Activated T-cell treated with anti-CD3 and anti-CD28 coated beads, Interleukin-2, amount 50 U/mL, for 72 hours (primary cell): Measurements from ENCODE around the gene GSKIP. TPM values are rescaled to one million over a fixed set of nuclear protein-coding genes. Genes with fewer than 3 reads are reported as not detected.

Experiments
- ATAC-seq, 2 donors: fragments of 150-1000 bp; cut with Tn5 transposase; replicated peaks in 1 of 2; 2 replicates each; pipeline ENCODE4 v1.10.0; 2021; ENCODE audit warnings: moderate library complexity in 2 of 2, mild to moderate bottlenecking in 1 of 2
- DNase-seq, 2 donors: peaks; one replicate each; pipeline ENCODE4 v3.0.0; 2021 to 2022; ENCODE audit warnings: mixed read lengths in 1 of 2
- H3K27ac Mint-ChIP-seq: one replicate; pipeline ENCODE4 v1.8.0; 2022; ENCODE audit warnings: mild to moderate bottlenecking, moderate library complexity, mixed read lengths
- H3K27me3 Mint-ChIP-seq: one replicate; pipeline ENCODE4 v1.8.0; 2022; ENCODE audit warnings: low read depth, mixed read lengths
- H3K36me3 Mint-ChIP-seq, 2 donors: one replicate each; pipeline ENCODE4 v1.8.0; 2022; ENCODE audit warnings: mixed read lengths in 2 of 2, mild to moderate bottlenecking in 1 of 2; ENCODE audit not compliant: insufficient read depth in 2 of 2
- H3K4me1 Mint-ChIP-seq: one replicate; pipeline ENCODE4 v1.8.0; 2022; ENCODE audit warnings: low read depth, mixed read lengths
- H3K4me3 Mint-ChIP-seq, 2 donors: one replicate each; pipeline ENCODE4 v1.8.0; 2022; ENCODE audit warnings: mild to moderate bottlenecking in 2 of 2, mixed read lengths in 2 of 2, moderate library complexity in 2 of 2
- H3K9me3 Mint-ChIP-seq, 2 donors: one replicate each; pipeline ENCODE4 v1.8.0; 2022; ENCODE audit warnings: mixed read lengths in 2 of 2
- total RNA-seq, 2 donors: library from RNA; stranded (reverse); gene quantifications; one replicate each; pipeline ENCODE4 v1.2.3, GENCODE V29; 2022

GSKIP gene
- total RNA-seq, 2 donors from 2014 or later, result 22.5 to 22.6 TPM

DNA sequence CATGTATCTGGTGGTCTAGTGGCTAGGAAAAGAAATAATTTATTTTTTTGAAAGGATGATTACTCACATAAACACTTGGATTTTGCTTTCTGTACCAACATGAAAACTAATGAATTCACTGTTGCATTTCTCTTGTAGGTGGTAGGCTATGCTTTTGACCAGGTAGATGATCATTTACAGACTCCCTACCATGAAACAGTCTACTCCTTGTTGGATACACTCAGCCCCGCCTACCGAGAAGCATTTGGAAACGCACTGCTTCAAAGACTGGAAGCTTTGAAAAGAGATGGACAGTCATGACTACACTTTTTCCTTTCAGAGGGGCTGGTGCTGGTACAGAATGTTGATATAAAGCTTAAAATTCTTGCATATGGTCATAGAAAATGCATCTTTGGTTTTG is 22.1 kb downstream of the GSKIP start:
- Mint-ChIP-seq H3K4me3 (no peak overlapping the region), H3K4me1 (no peaks in the 10 kb centered on the region), H3K27me3 (no peaks in the 10 kb centered on the region), H3K36me3 (peaks cover 0 to 9% of the 10 kb centered on the region in 2 donors), H3K27ac (no peak overlapping the region), H3K9me3 (no peaks in the 10 kb centered on the region)
- ATAC-seq (no peak), DNase-seq (no peak)

GRCh38 chr14:96390965-96391292 is 27.6 kb downstream of the GSKIP start:
- peak overlapping the region; percentile 94 to 97 for H3K4me3 Mint-ChIP-seq
- H3K9me3 Mint-ChIP-seq, result no peaks in the 10 kb centered on the region
- no peak overlapping the region for H3K27ac Mint-ChIP-seq
- peaks cover 7% of the 10 kb centered on the region for H3K4me1 Mint-ChIP-seq
- H3K27me3 Mint-ChIP-seq, result peaks cover 7% of the 10 kb centered on the region
- ATAC-seq (no peak), DNase-seq (no peak)
- no peaks in the 10 kb centered on the region for H3K36me3 Mint-ChIP-seq

- no peaks in the 10 kb centered on the region for H3K9me3 Mint-ChIP-seq
- DNase-seq (peak; percentile 99 to 100), ATAC-seq (peak; percentile 94)
- peak overlapping the region; percentile 94 to 97 for H3K4me3 Mint-ChIP-seq
- peaks cover 7% of the 10 kb centered on the region for H3K27me3 Mint-ChIP-seq
- H3K27ac Mint-ChIP-seq, result peak overlapping the region; percentile 25
- no peaks in the 10 kb centered on the region for H3K36me3 Mint-ChIP-seq
- H3K4me1 Mint-ChIP-seq, result peaks cover 7% of the 10 kb centered on the region
These were observed 28.2 kb downstream of the GSKIP start for GRCh38 chr14:96391293-96392118.

DNA sequence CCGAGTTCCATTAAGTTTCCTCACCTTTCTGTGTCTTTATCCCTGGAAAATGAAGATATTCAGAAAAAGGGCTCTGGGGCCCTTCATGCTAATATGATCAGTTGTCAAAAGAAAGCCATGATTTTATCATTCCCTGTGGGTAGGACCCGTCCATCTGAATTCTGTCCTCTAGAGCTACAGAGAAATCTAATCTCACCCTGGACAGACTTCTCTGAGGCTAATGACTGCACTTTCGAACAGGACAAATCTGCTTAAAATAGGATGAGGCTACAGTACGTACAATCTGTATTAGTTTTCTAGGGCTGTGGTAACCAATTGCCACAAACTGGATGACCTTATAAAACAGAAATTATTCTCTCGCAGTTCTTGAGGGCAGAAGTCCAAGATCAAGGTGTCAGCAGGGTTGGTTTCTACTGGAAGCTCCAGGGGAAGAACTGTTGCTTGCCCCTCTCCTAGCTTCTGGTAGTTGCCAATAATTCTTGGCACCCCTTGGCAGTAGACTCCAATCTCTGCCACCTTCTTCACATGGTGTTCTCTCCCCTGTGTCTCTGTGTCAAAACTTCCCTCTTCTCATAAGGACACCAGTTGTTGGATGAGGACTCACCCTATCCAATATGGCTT is 29.9 kb downstream of the GSKIP start:
- DNase-seq, result no peak
- H3K4me1 Mint-ChIP-seq, result peaks cover 7% of the 10 kb centered on the region
- H3K27me3 Mint-ChIP-seq, result peaks cover 7% of the 10 kb centered on the region
- H3K4me3 Mint-ChIP-seq, result peak overlapping the region; percentile 87 to 94
- H3K9me3 Mint-ChIP-seq, result no peaks in the 10 kb centered on the region
- H3K27ac Mint-ChIP-seq, result no peak overlapping the region
- no peaks in the 10 kb centered on the region for H3K36me3 Mint-ChIP-seq
- no peak for ATAC-seq

GRCh38 chr14:96394047-96394815 is 30.9 kb downstream of the GSKIP start:
- no peaks in the 10 kb centered on the region for H3K9me3 Mint-ChIP-seq
- H3K27me3 Mint-ChIP-seq, result peaks cover 12% of the 10 kb centered on the region
- ATAC-seq (no peak), DNase-seq (no peak)
- peaks cover 7% of the 10 kb centered on the region for H3K4me1 Mint-ChIP-seq
- H3K4me3 Mint-ChIP-seq, result no peak overlapping the region
- no peaks in the 10 kb centered on the region for H3K36me3 Mint-ChIP-seq
- no peak overlapping the region for H3K27ac Mint-ChIP-seq

GRCh38 chr14:96398432-96398831 is 35.1 kb downstream of the GSKIP start:
- no peak for ATAC-seq
- no peak for DNase-seq
- no peak overlapping the region for H3K27ac Mint-ChIP-seq
- H3K27me3 Mint-ChIP-seq, result peaks cover 25% of the 10 kb centered on the region
- H3K4me3 Mint-ChIP-seq, result no peak overlapping the region
- no peaks in the 10 kb centered on the region for H3K4me1 Mint-ChIP-seq
- H3K36me3 Mint-ChIP-seq, result no peaks in the 10 kb centered on the region
- H3K9me3 Mint-ChIP-seq, result no peaks in the 10 kb centered on the region

DNA sequence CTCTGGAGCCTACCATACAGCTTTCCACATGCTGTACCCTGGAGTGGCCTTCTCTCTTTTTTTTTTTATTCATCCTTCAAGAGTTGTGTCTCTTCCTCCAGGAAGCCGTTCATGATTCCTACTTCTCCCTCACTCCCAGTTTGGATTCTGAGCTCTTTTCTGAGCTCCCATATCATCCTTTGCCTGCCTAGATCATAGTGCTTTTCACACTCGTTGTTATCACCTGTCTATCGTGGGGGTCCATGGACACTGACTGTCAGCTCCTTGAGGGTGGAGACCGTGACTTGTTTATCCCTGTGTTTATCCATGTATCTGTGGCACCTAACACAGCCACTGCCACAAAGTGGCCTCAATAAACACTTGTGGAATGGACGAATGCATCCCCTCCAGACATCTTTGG is 35.6 kb downstream of the GSKIP start:
- H3K36me3 Mint-ChIP-seq, result no peaks in the 10 kb centered on the region
- H3K9me3 Mint-ChIP-seq, result no peaks in the 10 kb centered on the region
- DNase-seq (no peak), ATAC-seq (no peak)
- H3K27me3 Mint-ChIP-seq, result peaks cover 25% of the 10 kb centered on the region
- no peak overlapping the region for H3K4me3 Mint-ChIP-seq
- H3K27ac Mint-ChIP-seq, result no peak overlapping the region
- H3K4me1 Mint-ChIP-seq, result no peaks in the 10 kb centered on the region

- Mint-ChIP-seq H3K27ac (no peak overlapping the region), H3K4me1 (no peaks in the 10 kb centered on the region), H3K9me3 (no peaks in the 10 kb centered on the region), H3K27me3 (peaks cover 25% of the 10 kb centered on the region), H3K36me3 (no peaks in the 10 kb centered on the region), H3K4me3 (no peak overlapping the region)
- ATAC-seq (no peak), DNase-seq (no peak)
These were observed 36.1 kb downstream of the GSKIP start for GRCh38 chr14:96399405-96399804.

DNA sequence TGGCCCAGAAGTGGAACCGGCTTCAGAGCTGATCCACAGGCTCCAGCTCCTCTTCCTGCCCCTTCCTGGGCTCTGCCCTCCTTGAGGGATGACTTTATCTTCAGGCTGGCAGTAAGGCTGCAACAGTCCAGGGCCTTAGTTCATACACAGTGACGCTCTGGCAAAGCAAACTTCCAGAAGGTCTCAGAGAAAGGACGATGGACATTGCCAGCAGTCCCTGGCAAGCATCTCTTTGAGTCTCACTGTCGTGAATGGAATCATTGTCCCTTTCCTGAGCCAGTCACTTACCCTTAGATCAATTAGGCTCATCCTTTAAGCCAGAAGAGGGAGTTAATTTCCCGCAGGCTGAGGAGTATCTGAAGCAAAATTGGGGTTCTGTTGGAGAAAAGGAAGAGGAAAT is 37.2 kb downstream of the GSKIP start:
- no peaks in the 10 kb centered on the region for H3K36me3 Mint-ChIP-seq
- H3K4me1 Mint-ChIP-seq, result no peaks in the 10 kb centered on the region
- ATAC-seq (no peak), DNase-seq (no peak)
- no peak overlapping the region for H3K27ac Mint-ChIP-seq
- peaks cover 19% of the 10 kb centered on the region for H3K27me3 Mint-ChIP-seq
- no peak overlapping the region for H3K4me3 Mint-ChIP-seq
- no peaks in the 10 kb centered on the region for H3K9me3 Mint-ChIP-seq

GRCh38 chr14:96403409-96403808 is 40.1 kb downstream of the GSKIP start:
- ATAC-seq (no peak), DNase-seq (no peak)
- no peaks in the 10 kb centered on the region for H3K9me3 Mint-ChIP-seq
- H3K4me3 Mint-ChIP-seq, result no peak overlapping the region
- no peak overlapping the region for H3K27ac Mint-ChIP-seq
- no peaks in the 10 kb centered on the region for H3K4me1 Mint-ChIP-seq
- peaks cover 19% of the 10 kb centered on the region for H3K27me3 Mint-ChIP-seq
- no peaks in the 10 kb centered on the region for H3K36me3 Mint-ChIP-seq

- Mint-ChIP-seq H3K27me3 (peaks cover 7% of the 10 kb centered on the region), H3K27ac (no peak overlapping the region), H3K36me3 (no peaks in the 10 kb centered on the region), H3K4me3 (no peak overlapping the region), H3K9me3 (no peaks in the 10 kb centered on the region), H3K4me1 (no peaks in the 10 kb centered on the region)
- DNase-seq (no peak), ATAC-seq (peak in 1 of 2 donors; percentile 45)
These were observed 42.4 kb downstream of the GSKIP start for GRCh38 chr14:96405677-96406076.

DNA sequence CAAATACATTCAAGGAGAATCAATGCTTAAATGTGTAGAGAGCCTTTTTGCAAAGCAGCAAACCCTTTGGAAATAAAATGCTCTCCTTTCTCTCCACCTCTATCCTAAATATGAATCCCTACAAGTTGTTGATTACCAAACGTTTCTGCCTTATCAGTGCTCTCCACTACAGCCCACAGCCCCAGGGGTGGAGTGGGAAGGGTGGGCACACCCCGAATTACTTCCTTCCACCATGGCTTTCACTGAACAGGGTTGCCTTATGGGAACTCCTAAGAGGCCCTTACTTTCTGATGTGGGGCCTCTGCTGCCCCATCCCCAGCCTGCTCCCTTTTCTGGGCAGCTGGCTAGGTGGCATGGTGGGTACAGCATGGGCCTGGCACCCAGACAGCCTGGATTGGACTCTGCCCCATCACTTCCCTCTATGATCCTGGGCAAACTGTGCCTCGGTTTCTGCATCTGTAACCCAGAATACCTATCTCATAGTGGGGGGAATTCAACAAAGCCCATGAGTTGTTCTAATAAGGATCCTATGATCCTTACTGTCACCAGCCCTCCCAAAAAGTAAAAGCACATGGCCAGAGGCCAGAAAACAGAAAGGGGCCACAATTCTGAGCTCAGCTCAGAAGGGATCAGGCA is 44.7 kb downstream of the GSKIP start:
- no peak overlapping the region for H3K4me3 Mint-ChIP-seq
- no peak overlapping the region for H3K27ac Mint-ChIP-seq
- no peak for DNase-seq
- no peak for ATAC-seq
- no peaks in the 10 kb centered on the region for H3K4me1 Mint-ChIP-seq
- H3K27me3 Mint-ChIP-seq, result no peaks in the 10 kb centered on the region
- no peaks in the 10 kb centered on the region for H3K9me3 Mint-ChIP-seq
- no peaks in the 10 kb centered on the region for H3K36me3 Mint-ChIP-seq

DNA sequence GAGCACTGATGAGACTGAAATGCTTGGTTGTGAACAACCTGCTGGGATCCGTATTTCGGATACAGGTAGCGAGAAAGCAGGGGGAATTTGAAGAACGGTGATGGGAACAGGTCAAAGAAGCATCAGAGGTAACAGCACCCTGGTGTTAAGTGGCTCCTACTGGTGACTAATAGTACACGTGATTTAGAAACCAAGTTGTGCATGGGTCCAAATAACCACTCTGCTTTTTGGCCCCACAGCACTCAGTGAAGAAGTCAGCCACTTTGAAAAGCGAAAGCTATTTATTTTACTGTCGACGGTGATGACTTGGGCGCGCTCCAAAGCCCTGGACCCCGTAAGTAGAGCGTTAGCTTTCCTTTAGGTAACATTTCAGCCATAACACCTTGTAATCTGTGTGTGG is 45.3 kb downstream of the GSKIP start:
- no peaks in the 10 kb centered on the region for H3K9me3 Mint-ChIP-seq
- no peak for DNase-seq
- no peaks in the 10 kb centered on the region for H3K27me3 Mint-ChIP-seq
- no peaks in the 10 kb centered on the region for H3K36me3 Mint-ChIP-seq
- H3K4me3 Mint-ChIP-seq, result no peak overlapping the region
- no peaks in the 10 kb centered on the region for H3K4me1 Mint-ChIP-seq
- ATAC-seq, result no peak
- H3K27ac Mint-ChIP-seq, result no peak overlapping the region
